ENCODE data around the gene TTPAL.
A peak's percentile ranks its signal among the peaks of the same experiment; 100 is the strongest.

TTPAL gene

DNA sequence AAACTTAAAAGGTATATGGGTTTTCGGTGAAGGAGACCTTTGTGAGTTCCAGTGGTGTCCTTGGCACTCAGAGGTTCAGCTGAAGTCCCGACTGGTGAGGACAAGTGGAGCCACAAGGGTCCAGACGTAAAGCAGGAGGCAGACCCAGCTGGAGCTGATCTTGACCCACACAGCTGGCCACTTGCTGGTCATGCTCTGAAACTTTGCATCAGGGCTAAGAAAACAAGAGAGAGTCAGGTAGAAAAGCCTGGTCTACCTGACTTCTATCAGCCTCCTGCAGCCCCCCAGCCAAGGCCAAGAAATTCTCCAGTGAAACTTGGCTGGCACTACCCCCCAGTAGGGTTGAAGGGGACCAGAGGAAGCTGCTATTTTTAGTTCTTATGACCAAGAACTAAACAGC lies 24.5 kb downstream of the TTPAL start:
- in situ Hi-C loops (cut with HindIII; ENCODE audit: low sequenced_read_pairs) = no loop called here
- TF ChIP-seq, protein P1, sequence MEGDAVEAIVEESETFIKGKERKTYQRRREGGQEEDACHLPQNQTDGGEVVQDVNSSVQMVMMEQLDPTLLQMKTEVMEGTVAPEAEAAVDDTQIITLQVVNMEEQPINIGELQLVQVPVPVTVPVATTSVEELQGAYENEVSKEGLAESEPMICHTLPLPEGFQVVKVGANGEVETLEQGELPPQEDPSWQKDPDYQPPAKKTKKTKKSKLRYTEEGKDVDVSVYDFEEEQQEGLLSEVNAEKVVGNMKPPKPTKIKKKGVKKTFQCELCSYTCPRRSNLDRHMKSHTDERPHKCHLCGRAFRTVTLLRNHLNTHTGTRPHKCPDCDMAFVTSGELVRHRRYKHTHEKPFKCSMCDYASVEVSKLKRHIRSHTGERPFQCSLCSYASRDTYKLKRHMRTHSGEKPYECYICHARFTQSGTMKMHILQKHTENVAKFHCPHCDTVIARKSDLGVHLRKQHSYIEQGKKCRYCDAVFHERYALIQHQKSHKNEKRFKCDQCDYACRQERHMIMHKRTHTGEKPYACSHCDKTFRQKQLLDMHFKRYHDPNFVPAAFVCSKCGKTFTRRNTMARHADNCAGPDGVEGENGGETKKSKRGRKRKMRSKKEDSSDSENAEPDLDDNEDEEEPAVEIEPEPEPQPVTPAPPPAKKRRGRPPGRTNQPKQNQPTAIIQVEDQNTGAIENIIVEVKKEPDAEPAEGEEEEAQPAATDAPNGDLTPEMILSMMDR (IDR thresholded peaks at IDR 0.05; ENCODE audit: low read depth, low read length) = no peak
- no peak for DNase-seq (ENCODE audit: low read depth, low spot score)
- no peak overlapping the region for H3K4me3 ChIP-seq (ENCODE audit: low read depth, low read length)

DNA sequence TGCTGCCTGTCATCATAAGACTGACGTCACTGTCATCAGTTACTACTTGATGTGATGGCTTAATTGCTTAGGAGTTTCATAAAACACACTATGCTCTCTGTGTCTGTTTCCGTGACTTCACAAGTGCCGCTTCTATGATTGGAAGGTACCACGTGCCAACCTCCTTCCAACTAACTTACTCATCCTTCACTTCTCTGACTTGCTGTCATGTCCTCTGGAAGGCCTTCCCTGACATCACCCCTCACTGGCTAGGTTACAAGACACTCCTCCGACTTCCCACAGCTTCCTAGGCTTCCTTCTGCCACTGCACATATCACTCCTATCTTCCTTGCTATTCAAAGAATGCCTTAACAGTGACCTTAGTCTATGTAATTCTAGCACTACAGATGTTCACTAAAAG lies 25.8 kb downstream of the TTPAL start:
- TF ChIP-seq, protein P1 (IDR thresholded peaks at IDR 0.05; ENCODE audit: low read depth, low read length) = no peak
- DNase-seq (ENCODE audit: low read depth, low spot score) = peak; percentile 44
- no peak overlapping the region for H3K4me3 ChIP-seq (ENCODE audit: low read depth, low read length)
- in situ Hi-C loops (cut with HindIII; ENCODE audit: low sequenced_read_pairs) = no loop called here

DNA sequence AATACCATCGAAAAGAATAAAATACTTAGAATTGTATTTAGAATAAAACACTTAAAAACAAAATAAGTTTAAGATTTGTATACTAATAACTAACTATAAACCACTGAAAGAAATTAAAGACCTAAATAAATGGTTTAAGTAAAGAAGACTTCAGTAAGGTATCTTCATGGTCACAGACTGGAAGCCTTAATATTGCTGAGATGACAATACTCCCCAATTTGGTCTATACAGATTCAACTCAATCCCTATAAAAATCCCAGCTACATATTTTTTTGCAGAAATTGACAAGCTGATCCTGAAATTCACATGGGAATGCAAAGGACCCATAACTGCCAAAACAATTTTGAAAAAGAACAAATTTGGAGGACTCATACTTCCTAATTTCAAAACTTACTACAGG lies 27.3 kb downstream of the TTPAL start:
- in situ Hi-C loops (cut with HindIII; ENCODE audit: low sequenced_read_pairs) = no loop called here
- H3K4me3 ChIP-seq (ENCODE audit: low read depth, low read length) = no peak overlapping the region
- DNase-seq (ENCODE audit: low read depth, low spot score) = no peak
- TF ChIP-seq, protein P1 (IDR thresholded peaks at IDR 0.05; ENCODE audit: low read depth, low read length) = no peak

DNA sequence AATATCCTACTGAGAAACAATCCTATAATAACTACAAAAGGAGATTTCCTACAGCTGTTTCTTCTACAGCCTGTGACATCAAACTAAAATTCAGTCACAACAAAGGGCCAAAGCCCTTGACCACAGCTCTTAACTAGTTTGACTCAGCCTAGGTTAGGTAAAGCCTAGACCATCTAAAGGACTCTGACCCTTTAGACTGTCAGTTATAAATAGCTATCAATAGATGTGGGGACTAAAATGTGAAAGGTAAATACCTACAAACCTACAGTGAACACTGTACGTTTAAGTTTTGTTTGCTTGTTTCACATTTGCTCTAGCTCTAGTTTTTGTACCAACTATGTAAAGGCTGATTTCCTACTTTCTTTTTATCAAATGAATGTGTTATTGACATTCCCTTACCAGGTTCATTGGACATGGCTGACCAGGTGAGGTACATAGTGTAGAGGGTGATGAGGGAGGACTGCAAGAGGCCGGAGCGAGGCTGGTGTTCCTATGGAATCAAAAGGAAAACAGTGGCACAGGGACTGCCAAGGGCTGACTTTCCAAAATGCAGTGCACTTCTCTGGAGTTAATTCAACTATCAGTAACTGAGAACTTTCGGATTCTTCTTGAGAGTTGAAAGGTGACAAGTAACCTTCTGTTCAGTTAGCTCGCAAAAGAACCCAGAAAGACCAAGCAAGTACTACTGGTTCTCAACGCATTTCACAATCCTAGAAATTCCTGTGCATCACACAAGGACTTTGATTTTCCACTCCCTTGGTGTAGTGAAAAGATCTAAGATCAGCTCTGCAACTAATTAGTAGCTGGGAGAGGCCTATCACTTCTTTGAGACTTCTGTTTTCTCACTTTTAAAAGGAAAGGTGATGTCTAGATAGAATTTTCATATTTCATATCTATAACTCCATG lies 29.0 kb downstream of the TTPAL start:
- TF ChIP-seq, protein P1 (IDR thresholded peaks at IDR 0.05; ENCODE audit: low read depth, low read length) = no peak
- no peak overlapping the region for H3K4me3 ChIP-seq (ENCODE audit: low read depth, low read length)
- no peak for DNase-seq (ENCODE audit: low read depth, low spot score)
- in situ Hi-C loops (cut with HindIII; ENCODE audit: low sequenced_read_pairs) = no loop called here

DNA sequence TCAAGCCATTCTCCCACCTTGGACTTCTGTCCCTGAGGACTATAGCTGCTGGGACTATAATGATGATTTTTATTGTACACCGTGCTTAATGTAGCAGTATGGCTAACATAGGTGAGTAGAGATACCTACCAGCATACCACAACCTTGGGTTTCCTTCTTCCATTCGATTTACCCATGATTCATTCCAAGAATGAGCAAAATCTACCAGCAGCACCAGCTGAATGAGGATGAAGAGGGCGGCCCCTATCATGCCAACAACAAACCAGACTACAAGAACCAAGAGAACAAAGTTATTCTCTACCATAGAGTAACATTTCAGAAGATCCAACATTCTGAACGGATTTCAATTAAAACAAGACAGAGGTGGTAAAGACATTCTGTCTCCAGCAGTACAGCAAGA lies 34.1 kb downstream of the TTPAL start:
- in situ Hi-C loops (cut with HindIII; ENCODE audit: low sequenced_read_pairs) = no loop called here
- no peak for DNase-seq (ENCODE audit: low read depth, low spot score)
- no peak overlapping the region for H3K4me3 ChIP-seq (ENCODE audit: low read depth, low read length)
- TF ChIP-seq, protein P1 (IDR thresholded peaks at IDR 0.05; ENCODE audit: low read depth, low read length) = no peak

DNA sequence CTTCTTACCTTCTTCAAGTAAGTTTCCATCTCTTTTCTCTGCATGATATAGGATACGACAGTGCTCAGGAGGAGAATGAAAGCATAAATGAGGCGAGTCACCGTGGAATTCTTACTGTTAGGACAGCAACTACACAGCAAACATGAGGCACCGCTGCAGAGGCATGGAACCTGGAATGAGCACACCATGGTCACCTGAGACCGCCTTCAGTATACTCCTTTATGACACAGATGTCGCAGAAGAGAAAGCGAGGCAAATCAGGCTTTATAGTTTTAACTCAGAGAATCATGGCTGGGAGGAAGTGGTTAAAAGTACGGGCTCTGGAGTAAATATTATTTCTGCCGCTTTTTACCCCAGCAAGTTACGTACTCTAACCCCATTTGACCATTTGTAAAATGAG lies 38.2 kb downstream of the TTPAL start:
- in situ Hi-C loops (cut with HindIII; ENCODE audit: low sequenced_read_pairs) = no loop called here
- TF ChIP-seq, protein P1 (IDR thresholded peaks at IDR 0.05; ENCODE audit: low read depth, low read length) = no peak
- no peak for DNase-seq (ENCODE audit: low read depth, low spot score)
- no peak overlapping the region for H3K4me3 ChIP-seq (ENCODE audit: low read depth, low read length)
